ENCODE data around the gene CACHD1.
"Not testable (repeated sequence)": the region's sequence is repeated elsewhere in the genome, so short reads cannot be mapped to it uniquely, and the experiment has no call there.

CACHD1 gene

DNA sequence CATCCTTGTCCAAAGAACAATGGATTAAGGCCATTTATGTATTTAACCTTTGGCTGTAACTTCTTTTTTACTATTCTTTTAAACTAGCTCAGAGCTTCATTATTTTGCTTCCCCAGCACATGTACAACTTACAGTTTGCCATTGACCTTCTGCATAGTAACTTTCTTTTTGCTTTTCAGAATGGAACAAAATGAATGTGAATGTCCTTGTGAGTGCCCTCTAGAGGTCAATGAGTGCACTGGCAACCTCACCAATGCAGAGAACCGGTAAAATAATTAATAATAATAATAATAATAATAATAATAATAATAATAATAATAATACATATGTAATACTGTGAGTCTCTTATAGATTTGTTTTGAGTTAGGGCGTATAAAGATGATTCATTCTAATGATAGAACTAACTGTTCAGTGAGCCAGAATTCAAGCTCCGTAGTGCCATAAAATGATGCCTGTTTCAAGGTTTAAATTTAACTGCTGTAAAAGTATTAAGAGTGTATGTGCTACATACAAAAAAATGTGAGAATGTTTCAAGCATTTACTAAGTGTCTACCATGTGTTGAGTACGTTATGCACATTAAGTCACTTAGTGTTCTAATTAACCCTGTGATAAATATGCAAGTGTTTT is 205.9 kb downstream of the CACHD1 start:
- no peak for DNase-seq

GRCh38 chr1:64676386-64676785 is 206.5 kb downstream of the CACHD1 start:
- no peak for DNase-seq

DNA sequence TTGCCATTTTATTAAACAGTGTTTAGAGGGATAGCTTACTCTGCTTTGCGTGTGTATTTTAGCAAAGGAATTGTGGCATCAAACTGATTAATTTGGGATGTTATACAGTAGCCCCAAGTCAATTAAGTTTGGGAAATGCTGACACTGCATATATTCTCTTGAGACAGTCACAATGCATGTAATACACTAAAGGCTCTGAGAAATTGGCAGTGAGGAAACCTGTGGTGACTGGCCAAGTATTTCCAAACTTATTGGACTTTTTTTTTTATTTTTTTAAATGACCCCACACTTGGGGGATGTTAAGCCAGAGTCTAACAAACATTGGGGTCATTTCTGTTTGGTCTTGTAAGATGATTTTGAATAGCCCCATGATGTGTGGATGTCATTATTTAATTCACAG is 207.6 kb downstream of the CACHD1 start:
- no peak for DNase-seq

DNA sequence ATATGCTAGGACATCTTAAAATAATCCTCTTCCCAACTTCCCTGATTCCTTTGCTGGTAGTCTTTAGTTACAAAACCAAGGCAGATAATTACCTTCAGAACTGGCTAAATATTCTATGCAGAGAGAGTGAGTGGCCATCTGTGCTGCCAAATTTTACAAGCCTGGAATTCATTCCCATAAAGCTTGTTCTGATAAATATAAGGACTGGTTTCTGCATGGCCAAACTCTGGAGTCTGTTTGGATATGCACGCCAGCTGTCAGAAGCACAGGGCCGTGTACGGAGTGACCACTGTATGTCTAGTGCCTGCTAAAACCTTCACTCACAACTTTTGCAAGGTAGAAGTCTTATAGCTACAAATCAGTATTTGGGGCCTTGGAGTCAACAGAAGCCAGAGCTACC is 208.4 kb downstream of the CACHD1 start:
- no peak for DNase-seq

DNA sequence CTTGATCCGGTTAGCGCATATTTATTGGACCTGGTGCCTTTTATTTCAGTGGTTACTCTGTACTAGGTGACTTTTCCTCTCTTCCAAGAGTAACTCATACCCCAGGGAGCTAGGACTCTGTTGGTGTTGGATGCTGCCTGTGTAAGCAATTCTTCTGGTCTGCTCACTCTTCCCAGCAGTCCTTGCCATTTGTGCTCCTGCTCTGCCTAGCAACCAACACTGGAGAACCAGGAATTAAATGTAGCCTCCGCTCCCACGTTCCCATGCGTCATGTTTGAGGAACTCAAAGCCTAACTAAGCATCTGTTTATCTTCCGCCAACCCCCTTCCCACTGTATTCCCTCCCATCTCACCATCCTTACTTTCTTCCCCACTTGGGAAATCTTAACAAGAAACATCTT is 209.2 kb downstream of the CACHD1 start:
- DNase-seq = no peak

- DNase-seq = no peak
These were observed 210.7 kb downstream of the CACHD1 start for GRCh38 chr1:64680599-64680998.

DNA sequence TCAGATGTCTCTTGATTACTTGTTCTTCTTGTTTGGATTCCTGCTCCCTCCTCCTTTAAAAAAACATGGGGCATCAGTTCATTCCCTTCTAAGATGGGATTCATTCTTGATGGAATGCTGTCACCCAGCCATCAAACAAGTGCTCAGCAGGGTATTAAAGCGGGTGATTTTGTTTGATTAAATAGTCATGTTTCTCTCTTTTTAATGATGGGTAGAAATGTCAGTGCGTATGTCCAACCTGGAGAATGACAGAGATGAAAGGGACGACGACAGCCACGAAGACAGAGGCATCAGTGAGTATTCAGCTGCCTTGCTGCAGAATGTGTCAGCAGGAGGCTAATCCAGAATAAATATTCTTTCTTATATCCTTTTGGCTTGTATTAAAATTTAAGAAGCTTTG is 211.1 kb downstream of the CACHD1 start:
- no peak for DNase-seq

GRCh38 chr1:64683419-64683818 is 213.5 kb downstream of the CACHD1 start:
- no peak for DNase-seq

GRCh38 chr1:64685217-64685616 is 215.3 kb downstream of the CACHD1 start:
- DNase-seq = no peak

DNA sequence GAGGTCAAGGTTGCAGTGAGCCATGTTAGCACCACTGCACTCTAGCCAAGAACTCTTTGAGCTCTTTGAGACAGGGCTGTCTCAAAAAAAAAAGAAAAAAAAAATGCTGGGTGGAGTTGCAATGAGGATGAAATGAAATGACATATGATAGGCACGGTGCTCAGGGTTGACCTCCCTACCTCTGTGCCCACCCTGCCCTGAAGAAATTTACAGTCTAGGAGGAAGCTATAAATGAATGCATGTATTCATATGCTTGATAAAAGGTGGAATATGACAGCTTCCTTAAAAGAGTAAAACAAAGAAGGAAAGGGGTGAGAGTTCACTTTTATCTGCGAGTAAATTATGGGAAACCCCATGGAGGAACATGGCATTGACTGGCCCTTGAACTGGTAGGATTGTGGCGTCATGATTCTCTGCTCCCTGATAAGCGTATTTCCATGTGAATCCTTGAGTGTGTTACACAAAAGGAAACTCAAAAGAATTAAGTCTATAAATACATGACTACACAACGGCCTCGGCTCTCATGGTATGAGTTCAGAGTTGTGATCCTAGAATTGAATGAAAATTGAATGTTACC is 215.9 kb downstream of the CACHD1 start:
- DNase-seq = no peak

DNA sequence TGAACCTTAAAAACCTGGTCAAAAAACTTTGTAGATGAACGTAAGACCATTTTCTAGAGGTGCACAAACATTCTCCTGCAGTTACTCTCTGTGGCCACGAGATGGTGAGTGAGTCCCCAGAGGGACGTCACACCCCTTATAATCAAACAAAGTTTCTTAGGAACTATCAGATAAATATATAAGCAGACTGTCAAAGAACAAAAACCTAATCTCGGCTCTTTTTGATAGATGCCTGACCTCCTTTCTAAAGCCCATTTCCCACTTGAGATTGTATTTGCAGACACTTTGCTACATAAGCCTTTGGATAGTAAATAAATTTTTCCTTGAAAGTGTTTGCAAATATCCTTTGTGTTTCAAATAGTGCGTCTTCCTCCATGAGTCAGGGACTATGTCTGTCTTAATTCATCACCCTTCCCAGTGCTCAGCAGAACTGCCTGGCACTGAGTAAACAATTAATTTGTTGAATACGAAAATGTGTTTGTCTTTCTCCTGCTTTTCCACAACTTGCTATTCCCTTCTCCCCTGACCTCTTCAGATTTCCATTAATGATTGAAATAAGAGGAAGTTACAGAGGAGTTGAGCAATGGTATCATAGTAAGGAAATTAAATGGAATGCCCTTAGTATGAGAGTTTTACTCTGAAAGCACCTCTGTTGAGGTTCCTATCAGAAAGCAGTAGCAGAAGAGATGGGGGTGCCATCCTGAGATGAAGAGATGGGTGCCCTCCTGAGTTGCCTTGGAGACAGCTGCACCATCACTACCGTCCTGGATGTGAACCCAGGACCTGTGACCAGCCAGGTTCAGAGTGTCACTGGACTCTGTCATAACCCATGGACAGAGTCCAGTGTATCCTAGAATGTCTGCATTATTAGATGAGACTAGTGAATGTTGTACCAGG is 217.1 kb downstream of the CACHD1 start:
- DNase-seq = no peak

DNA sequence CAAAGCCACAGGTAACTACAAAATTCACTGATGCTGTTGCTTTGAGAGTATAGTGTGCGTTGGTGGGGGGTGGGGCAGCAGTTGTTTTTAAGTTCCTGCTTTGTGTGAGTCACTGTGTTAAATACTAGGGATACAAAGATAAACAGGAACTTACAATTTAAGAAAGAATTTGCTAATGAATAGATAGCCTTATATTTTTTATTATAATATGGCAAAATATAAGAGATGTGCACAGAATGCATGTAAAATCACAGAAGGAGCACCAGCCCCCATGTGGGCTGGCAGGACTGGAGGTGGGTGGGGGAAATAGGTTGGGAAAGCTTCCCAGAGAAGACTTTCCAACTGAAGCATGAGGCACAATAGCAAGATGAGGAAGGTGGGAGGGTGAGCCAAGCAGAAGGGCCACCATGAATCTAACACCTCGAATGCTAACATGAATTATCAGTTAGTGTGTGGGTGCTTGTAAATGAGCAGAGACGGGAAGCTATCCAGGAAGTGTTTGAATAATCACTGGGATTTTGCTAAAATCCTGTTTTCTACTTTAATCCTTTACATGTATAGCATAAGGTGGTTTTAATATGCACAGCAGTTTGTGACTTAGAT is 217.9 kb downstream of the CACHD1 start:
- DNase-seq = no peak

DNA sequence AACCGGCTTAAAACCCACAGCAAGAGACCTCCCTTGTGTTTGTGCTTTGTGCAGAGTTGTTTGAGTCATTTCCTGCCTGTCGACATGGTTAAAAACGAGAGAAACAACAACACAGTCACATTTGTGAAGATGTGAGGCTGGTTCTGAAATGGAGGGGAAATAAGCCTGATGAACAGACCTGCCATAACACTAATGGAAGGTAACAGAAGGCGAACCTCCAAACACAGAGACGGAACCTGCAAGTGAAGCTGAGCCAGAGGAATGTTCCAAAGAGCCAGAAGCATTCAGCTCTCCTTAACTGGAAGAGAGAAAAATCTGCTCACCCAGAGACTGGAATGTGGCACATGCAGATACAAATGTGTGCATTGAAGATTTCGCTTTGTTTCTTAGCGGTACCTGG is 221.7 kb downstream of the CACHD1 start:
- DNase-seq = no peak

- no peak for DNase-seq
These were observed 223.0 kb downstream of the CACHD1 start for GRCh38 chr1:64692911-64693310.

DNA sequence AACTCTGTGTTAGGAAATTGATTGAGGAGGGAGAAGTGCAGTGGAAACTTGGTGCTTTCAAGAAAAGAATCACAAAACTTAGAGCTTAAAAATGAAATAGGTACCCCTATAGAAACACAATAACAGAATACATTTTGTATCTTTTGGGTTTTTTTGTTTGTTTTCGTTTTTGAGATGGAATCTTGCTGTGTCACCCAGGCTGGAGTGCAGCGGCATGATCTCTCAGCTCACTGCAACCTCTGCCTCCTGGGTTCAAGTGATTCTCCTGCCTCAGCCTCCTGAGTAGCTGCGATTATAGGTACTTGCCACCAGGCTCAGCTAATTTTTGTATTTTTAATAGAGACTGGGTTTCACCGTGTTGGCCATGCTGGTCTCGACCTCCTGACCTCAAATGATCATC is 223.5 kb downstream of the CACHD1 start:
- no peak for DNase-seq

GRCh38 chr1:64696879-64697278 is 226.9 kb downstream of the CACHD1 start:
- DNase-seq = no peak

GRCh38 chr1:64699327-64699726 is 229.4 kb downstream of the CACHD1 start:
- no peak for DNase-seq

GRCh38 chr1:64701071-64701470 is 231.1 kb downstream of the CACHD1 start:
- DNase-seq = no peak

GRCh38 chr1:64701886-64702285 is 232.0 kb downstream of the CACHD1 start:
- no peak for DNase-seq

GRCh38 chr1:64702670-64703069 is 232.7 kb downstream of the CACHD1 start:
- DNase-seq = not testable (repeated sequence)

GRCh38 chr1:64703600-64703999 is 233.7 kb downstream of the CACHD1 start:
- no peak for DNase-seq

- no peak for DNase-seq
These were observed 235.7 kb downstream of the CACHD1 start for GRCh38 chr1:64705591-64705990.

DNA sequence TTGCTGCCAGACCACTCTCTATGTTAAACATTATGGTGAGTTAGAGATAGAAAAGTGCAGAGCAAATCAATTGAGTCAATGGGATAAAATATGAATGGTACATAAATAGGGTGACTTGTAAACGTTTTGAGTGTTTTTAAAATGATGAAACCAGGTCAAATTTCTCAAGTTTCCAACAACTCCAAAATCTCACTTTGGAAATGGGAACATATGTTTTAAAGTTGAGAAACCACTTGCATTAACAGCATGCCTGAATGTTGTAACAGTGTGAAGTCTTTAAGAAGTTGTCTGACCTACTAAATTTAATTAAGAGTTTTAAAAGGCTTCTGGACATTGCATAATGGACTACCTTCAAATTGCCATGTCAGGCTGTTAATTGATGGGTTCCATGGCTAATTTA is 241.3 kb downstream of the CACHD1 start:
- DNase-seq = no peak

- no peak for DNase-seq
These were observed 242.1 kb downstream of the CACHD1 start for GRCh38 chr1:64712049-64712448.

Measured in right forelimb (tissue), 1 donor.